Measurements from ENCODE around the gene TBXA2R.
"Not testable (repeated sequence)": the region's sequence is repeated elsewhere in the genome, so short reads cannot be mapped to it uniquely, and the experiment has no call there.

Gene TBXA2R

GRCh38 chr19:3604227-3604986 is 2.3 kb downstream of the TBXA2R start:
- DNase-seq, result no peak

- no peak for DNase-seq
These were observed 3.4 kb downstream of the TBXA2R start for GRCh38 chr19:3603121-3603811.

GRCh38 chr19:3601021-3601420 is 5.7 kb downstream of the TBXA2R start:
- DNase-seq, result no peak

- no peak for DNase-seq
These were observed 6.9 kb downstream of the TBXA2R start for GRCh38 chr19:3599776-3600187.

- DNase-seq, result no peak
These were observed 11.1 kb downstream of the TBXA2R start for GRCh38 chr19:3595521-3596061.

- DNase-seq, result no peak
These were observed 13.5 kb downstream of the TBXA2R start for GRCh38 chr19:3593156-3593555.

- no peak for DNase-seq
These were observed 14.6 kb downstream of the TBXA2R start for GRCh38 chr19:3591876-3592613.

- DNase-seq, result no peak
These were observed 15.6 kb downstream of the TBXA2R start for GRCh38 chr19:3590991-3591659.

GRCh38 chr19:3589949-3590348 is 16.7 kb downstream of the TBXA2R start:
- no peak for DNase-seq

- DNase-seq, result no peak
These were observed 17.2 kb downstream of the TBXA2R start for GRCh38 chr19:3589439-3589838.

- DNase-seq, result no peak
These were observed 19.8 kb downstream of the TBXA2R start for GRCh38 chr19:3586707-3587346.

- DNase-seq, result no peak
These were observed 20.5 kb downstream of the TBXA2R start for GRCh38 chr19:3586127-3586626.

- no peak for DNase-seq
These were observed 21.2 kb downstream of the TBXA2R start, which contains the start of gene GIPC3 for GRCh38 chr19:3585301-3586126. Gene GIPC3 (plus strand): TSS chr19:3585478. CDS start chr19:3585598, 120 bp downstream.

GRCh38 chr19:3584036-3584802 is 22.5 kb downstream of the TBXA2R start:
- DNase-seq, result not testable (repeated sequence)

- not testable (repeated sequence) for DNase-seq
These were observed 24.9 kb downstream of the TBXA2R start for GRCh38 chr19:3581792-3582191.

- no peak for DNase-seq
These were observed 26.3 kb downstream of the TBXA2R start for GRCh38 chr19:3580156-3580934.

GRCh38 chr19:3578390-3578789 is 28.3 kb downstream of the TBXA2R start:
- no peak for DNase-seq

GRCh38 chr19:3577723-3578344 is 28.8 kb downstream of the TBXA2R start:
- DNase-seq, result no peak
